KMS-11 (cell line): ENCODE data around the gene ELMO1.

Source experiments
- H2AFZ ChIP-seq: fragments of 200-600 bp; sonication (generic); 2 replicates; pipeline ENCODE4 v1.6.1; 2016; ENCODE audit warnings: antibody characterized with exemption, mixed run types, low read depth
- H3K27ac ChIP-seq: fragments of 200-600 bp; sonication (generic); 2 replicates; pipeline ENCODE4 v1.6.1; 2016; ENCODE audit warnings: mild to moderate bottlenecking, mixed run types
- H3K27me3 ChIP-seq: fragments of 200-600 bp; sonication (generic); 2 replicates; pipeline ENCODE4 v1.6.1; 2017; ENCODE audit warnings: mild to moderate bottlenecking, low read depth, mixed run types, moderate library complexity; ENCODE audit not compliant: insufficient read depth
- H3K36me3 ChIP-seq: fragments of 200-600 bp; sonication (generic); 2 replicates; pipeline ENCODE4 v1.6.1; 2017; ENCODE audit warnings: mild to moderate bottlenecking, mixed run types; ENCODE audit not compliant: insufficient read depth
- H3K4me1 ChIP-seq: fragments of 200-600 bp; sonication (generic); 2 replicates; pipeline ENCODE4 v1.6.1; 2016; ENCODE audit warnings: mild to moderate bottlenecking, low read depth, mixed run types; ENCODE audit not compliant: poor library complexity, severe bottlenecking
- H3K4me2 ChIP-seq: fragments of 200-600 bp; sonication (generic); 2 replicates; pipeline ENCODE4 v1.7.0; 2016; ENCODE audit warnings: mild to moderate bottlenecking, mixed run types
- H3K4me3 ChIP-seq: fragments of 200-600 bp; sonication (generic); IDR thresholded peaks from 2 replicates; pipeline ENCODE4 v1.6.1; 2017; ENCODE audit warnings: low read depth, low read length, mixed read lengths; ENCODE audit not compliant: insufficient read depth
- H3K79me2 ChIP-seq: fragments of 200-600 bp; sonication (generic); 2 replicates; pipeline ENCODE4 v1.6.1; 2016; ENCODE audit warnings: low read depth, mixed run types; ENCODE audit not compliant: insufficient read depth
- H3K9ac ChIP-seq: fragments of 200-600 bp; sonication (generic); 2 replicates; pipeline ENCODE4 v1.6.1; 2016; ENCODE audit warnings: mild to moderate bottlenecking, mixed run types
- H4K20me1 ChIP-seq: fragments of 200-600 bp; sonication (generic); 2 replicates; pipeline ENCODE4 v1.6.1; 2016; ENCODE audit warnings: mild to moderate bottlenecking, mixed run types; ENCODE audit not compliant: insufficient read depth
- CTCF ChIP-seq: fragments of 200-600 bp; sonication (generic); conservative IDR thresholded peaks from 2 replicates; pipeline ENCODE4 v1.6.1; 2017; ENCODE audit warnings: low read depth, mild to moderate bottlenecking, antibody characterized with exemption, low read length, moderate library complexity, mixed read lengths

ELMO1 gene

DNA sequence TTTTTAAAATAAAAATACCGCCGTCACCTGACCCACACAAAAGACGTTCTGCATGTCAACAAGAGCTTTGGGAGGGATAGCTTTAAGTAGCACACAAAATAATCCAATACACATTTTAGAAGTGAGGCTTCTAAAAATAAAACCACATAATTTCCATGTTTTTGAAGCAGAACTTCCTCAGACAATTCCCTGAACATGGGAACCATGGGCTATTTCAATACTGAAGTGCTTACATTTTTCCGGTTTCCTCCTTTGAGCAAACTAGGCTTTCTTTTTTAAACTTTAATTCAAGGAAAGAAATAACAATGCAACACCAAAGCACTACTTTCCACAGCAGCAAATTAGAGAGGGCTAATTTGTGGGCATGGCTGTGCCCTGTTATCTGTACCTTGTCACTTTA, 59.9 kb downstream of the ELMO1 start:
- Histone ChIP-seq H3K79me2 (no peaks in the 10 kb centered on the region), H3K4me2 (no peak overlapping the region), H3K4me3 (no peak overlapping the region), H3K27ac (no peak overlapping the region), H3K4me1 (peaks cover 8% of the 10 kb centered on the region), H4K20me1 (no peaks in the 10 kb centered on the region), H2AFZ (no peak overlapping the region), H3K9ac (no peak overlapping the region), H3K27me3 (no peaks in the 10 kb centered on the region), H3K36me3 (no peaks in the 10 kb centered on the region)
- no peak for TF ChIP-seq CTCF

- no peak overlapping the region for H3K9ac ChIP-seq
- TF ChIP-seq CTCF, result no peak
- no peaks in the 10 kb centered on the region for H3K27me3 ChIP-seq
- no peak overlapping the region for H3K4me2 ChIP-seq
- no peaks in the 10 kb centered on the region for H3K4me1 ChIP-seq
- H3K4me3 ChIP-seq, result no peak overlapping the region
- no peak overlapping the region for H2AFZ ChIP-seq
- no peaks in the 10 kb centered on the region for H3K36me3 ChIP-seq
- no peak overlapping the region for H3K27ac ChIP-seq
- no peaks in the 10 kb centered on the region for H4K20me1 ChIP-seq
- no peaks in the 10 kb centered on the region for H3K79me2 ChIP-seq
These were observed 62.9 kb downstream of the ELMO1 start for GRCh38 chr7:37385787-37386186.

DNA sequence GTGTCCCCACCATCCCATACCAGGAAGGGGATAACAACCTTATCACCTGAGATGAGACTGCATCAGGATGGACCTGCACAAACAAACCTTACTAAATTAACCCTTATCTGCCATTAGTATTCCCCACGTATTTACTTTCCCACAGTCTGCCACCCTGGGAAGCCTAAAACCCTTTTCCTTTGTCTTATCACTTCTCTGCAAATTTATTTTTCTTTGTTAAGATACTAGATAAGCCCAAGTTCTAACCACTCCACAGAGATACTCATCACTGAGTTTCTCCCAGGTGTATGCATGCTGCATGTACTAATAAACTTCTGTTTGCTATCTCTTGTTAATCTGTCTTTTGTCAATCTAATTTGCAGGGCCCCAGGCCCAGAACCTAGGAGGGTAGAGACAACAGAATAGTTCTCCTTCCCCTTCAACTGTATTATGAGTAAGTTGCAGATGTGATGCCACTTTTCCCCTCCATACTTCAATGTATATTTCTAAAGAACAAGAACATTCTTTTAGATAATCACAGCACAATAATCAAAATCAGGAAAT, 66.0 kb downstream of the ELMO1 start:
- Histone ChIP-seq H3K4me3 (no peak overlapping the region), H3K4me1 (no peaks in the 10 kb centered on the region)

DNA sequence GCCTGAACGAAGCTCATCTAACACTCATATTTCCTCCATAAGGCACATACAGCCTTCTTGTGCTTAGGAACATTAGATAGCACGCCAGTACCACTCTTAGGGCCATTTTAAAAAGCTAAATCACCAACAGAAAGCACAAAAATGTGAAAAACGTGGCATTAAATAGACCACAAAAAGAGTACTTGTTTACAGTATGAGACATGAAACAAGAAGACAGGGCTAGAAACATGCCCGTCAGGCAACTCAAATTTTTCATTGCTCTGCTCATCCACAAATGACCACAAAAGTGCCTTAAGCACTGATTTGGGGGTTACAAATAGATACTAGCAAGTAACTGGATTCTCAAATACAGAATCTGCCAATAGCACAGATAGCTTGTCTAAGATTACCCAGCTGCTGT, 67.8 kb downstream of the ELMO1 start:
- Histone ChIP-seq H3K4me1 (no peaks in the 10 kb centered on the region), H3K4me2 (no peak overlapping the region), H3K4me3 (no peak overlapping the region), H3K9ac (no peak overlapping the region), H3K27me3 (no peaks in the 10 kb centered on the region), H2AFZ (no peak overlapping the region), H3K27ac (no peak overlapping the region), H4K20me1 (no peaks in the 10 kb centered on the region), H3K36me3 (no peaks in the 10 kb centered on the region), H3K79me2 (no peaks in the 10 kb centered on the region)
- TF ChIP-seq CTCF, result no peak

More for the DNA sequence above, 66.0 kb downstream of the ELMO1 start:
- no peak for TF ChIP-seq CTCF
- Histone ChIP-seq H2AFZ (no peak overlapping the region), H3K27ac (no peak overlapping the region), H4K20me1 (no peaks in the 10 kb centered on the region), H3K9ac (no peak overlapping the region), H3K4me2 (no peak overlapping the region), H3K79me2 (no peaks in the 10 kb centered on the region), H3K27me3 (no peaks in the 10 kb centered on the region), H3K36me3 (no peaks in the 10 kb centered on the region)
